ENCODE results near the gene RPL35A. TPM values are rescaled to one million over a fixed set of nuclear protein-coding genes. Genes with fewer than 3 reads are reported as not detected.

RPL35A gene
- total and polyA plus RNA-seq, 7 donors, result 603 to 2,719 (median 1,719) TPM

- peaks cover 24 to 54% (median 41%) of the 10 kb centered on the region in 4 donors for H3K36me3 ChIP-seq
- intact Hi-C loops (cut with DNase I), result loop anchor here (10.0 kb wide), 1 partner anchor 133 kb away; no protein-coding TSS in a partner anchor
- H3K27ac ChIP-seq, result peak overlapping the region; percentile 79 to 92 (median 90)
- WGBS, 2 donors, result 63 to 82% methylated on average over 21 of the region's 21 CpGs
- H3K4me1 ChIP-seq, result peaks cover 0 to 42% (median 37%) of the 10 kb centered on the region in 4 donors
- no peaks in the 10 kb centered on the region for H3K27me3 ChIP-seq
- TF ChIP-seq CTCF (IDR thresholded peaks at IDR 0.05) (no peak), POLR2A (IDR thresholded peaks at IDR 0.05) (no peak), POLR2AphosphoS5 (IDR thresholded peaks at IDR 0.05) (no peak), EP300 (IDR thresholded peaks at IDR 0.05) (no peak)
- H3K9me3 ChIP-seq, result no peaks in the 10 kb centered on the region
- H3K4me3 ChIP-seq, result peak overlapping the region in 3 of 4 donors; percentile 56 to 73 (median 59)
- no peak for DNase-seq
Measured at GRCh38 chr3:197951392-197951990, 1.5 kb downstream of the RPL35A start.

- Histone ChIP-seq H3K36me3 (peaks cover 24 to 60% (median 43%) of the 10 kb centered on the region in 4 donors), H3K27me3 (no peaks in the 10 kb centered on the region), H3K4me3 (no peak overlapping the region), H3K4me1 (peaks cover 0 to 42% (median 39%) of the 10 kb centered on the region in 4 donors), H3K9me3 (no peaks in the 10 kb centered on the region), H3K27ac (no peak overlapping the region)
- no peak for TF ChIP-seq POLR2AphosphoS5 (IDR thresholded peaks at IDR 0.05)
- no peak for TF ChIP-seq CTCF (IDR thresholded peaks at IDR 0.05)
- no peak for TF ChIP-seq EP300 (IDR thresholded peaks at IDR 0.05)
- no peak for TF ChIP-seq POLR2A (IDR thresholded peaks at IDR 0.05)
- 76 to 89% methylated on average over 9 of the region's 9 CpGs for WGBS, 2 donors
- intact Hi-C loops (cut with DNase I), result loop anchor here (10.0 kb wide), 1 partner anchor 132 kb away; no protein-coding TSS in a partner anchor
- DNase-seq, result no peak
Measured at GRCh38 chr3:197952440-197952839, 2.5 kb downstream of the RPL35A start.

- peak overlapping the region in 2 of 4 donors; percentile 12 to 13 for H3K27ac ChIP-seq
- no peaks in the 10 kb centered on the region for H3K9me3 ChIP-seq
- WGBS, 2 donors, result 53 to 74% methylated on average over 6 of the region's 6 CpGs
- intact Hi-C loops (cut with DNase I), result loop anchor here (10.0 kb wide), 1 partner anchor 131 kb away; no protein-coding TSS in a partner anchor
- no peak for TF ChIP-seq EP300 (IDR thresholded peaks at IDR 0.05)
- no peak for TF ChIP-seq POLR2A (IDR thresholded peaks at IDR 0.05)
- no peak for TF ChIP-seq POLR2AphosphoS5 (IDR thresholded peaks at IDR 0.05)
- peaks cover 0 to 47% (median 42%) of the 10 kb centered on the region in 4 donors for H3K4me1 ChIP-seq
- H3K27me3 ChIP-seq, result no peaks in the 10 kb centered on the region
- DNase-seq, result no peak
- H3K4me3 ChIP-seq, result no peak overlapping the region
- H3K36me3 ChIP-seq, result peaks cover 24 to 60% (median 43%) of the 10 kb centered on the region in 4 donors
Measured at GRCh38 chr3:197953325-197953724, 3.3 kb downstream of the RPL35A start.

DNA sequence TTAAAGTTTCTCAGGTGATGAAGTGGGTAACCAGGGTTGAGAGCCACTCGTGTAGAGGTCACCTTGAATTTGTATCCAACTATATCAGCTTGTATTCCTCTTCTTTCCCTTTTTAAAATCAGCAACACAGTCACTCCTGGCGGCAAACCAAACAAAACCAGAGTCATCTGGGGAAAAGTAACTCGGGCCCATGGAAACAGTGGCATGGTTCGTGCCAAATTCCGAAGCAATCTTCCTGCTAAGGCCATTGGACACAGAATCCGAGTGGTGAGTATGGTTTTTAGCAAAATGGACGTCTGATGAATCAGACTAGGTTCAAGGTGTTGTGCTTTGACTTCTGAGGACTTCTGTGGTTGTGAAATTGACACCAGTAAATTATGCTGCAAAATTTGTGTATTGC, 3.9 kb downstream of the RPL35A start:
- DNase-seq, result no peak
- H3K4me1 ChIP-seq, result peaks cover 0 to 53% (median 45%) of the 10 kb centered on the region in 4 donors
- no peak overlapping the region for H3K27ac ChIP-seq
- H3K4me3 ChIP-seq, result no peak overlapping the region
- peaks cover 24 to 60% (median 43%) of the 10 kb centered on the region in 4 donors for H3K36me3 ChIP-seq
- WGBS, 2 donors, result 74 to 87% methylated on average over 7 of the region's 7 CpGs
- TF ChIP-seq EP300 (IDR thresholded peaks at IDR 0.05) (no peak), POLR2AphosphoS5 (IDR thresholded peaks at IDR 0.05) (no peak), POLR2A (IDR thresholded peaks at IDR 0.05) (no peak), CTCF (IDR thresholded peaks at IDR 0.05) (no peak)
- H3K27me3 ChIP-seq, result no peaks in the 10 kb centered on the region
- intact Hi-C loops (cut with DNase I), result loop anchor here (10.0 kb wide), 1 partner anchor 131 kb away; no protein-coding TSS in a partner anchor
- no peaks in the 10 kb centered on the region for H3K9me3 ChIP-seq

DNA sequence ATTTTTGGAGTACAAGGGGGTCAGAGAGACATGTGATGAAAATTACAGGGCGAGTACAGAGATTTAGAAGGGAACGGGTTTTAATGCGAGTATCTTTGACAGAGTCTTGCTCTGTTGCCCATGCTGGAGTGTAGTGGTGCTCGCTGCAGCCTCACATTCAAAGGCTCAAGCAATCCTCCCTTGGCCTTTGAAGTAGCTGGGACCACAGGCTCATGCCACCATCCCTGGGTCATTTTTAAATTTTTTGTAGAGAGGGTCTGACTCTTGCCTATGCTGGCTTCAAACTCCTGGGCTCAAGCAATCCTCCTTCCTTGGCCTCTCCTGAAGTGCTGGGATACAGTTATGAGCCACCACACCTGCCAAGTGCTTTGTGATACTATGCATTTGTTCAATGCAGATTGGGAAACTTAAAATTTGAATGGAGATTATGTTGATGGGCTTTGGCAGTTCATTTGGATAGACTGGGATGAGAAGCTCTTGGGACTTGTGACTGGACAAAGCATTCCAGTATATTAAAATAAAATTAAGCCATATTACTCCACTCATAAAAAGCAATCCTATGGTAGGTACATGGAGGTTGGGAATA, 6.0 kb downstream of the RPL35A start:
- intact Hi-C loops (cut with DNase I), result loop anchor here (10.0 kb wide), 1 partner anchor 129 kb away; no protein-coding TSS in a partner anchor
- H3K27ac ChIP-seq, result no peak overlapping the region
- no peaks in the 10 kb centered on the region for H3K27me3 ChIP-seq
- WGBS, 2 donors, result 94 to 96% methylated on average over 4 of the region's 4 CpGs
- peaks cover 0 to 55% (median 47%) of the 10 kb centered on the region in 4 donors for H3K4me1 ChIP-seq
- TF ChIP-seq EP300 (IDR thresholded peaks at IDR 0.05) (no peak), POLR2AphosphoS5 (IDR thresholded peaks at IDR 0.05) (no peak), POLR2A (IDR thresholded peaks at IDR 0.05) (no peak), CTCF (IDR thresholded peaks at IDR 0.05) (no peak)
- DNase-seq, result no peak
- H3K4me3 ChIP-seq, result no peak overlapping the region
- peaks cover 24 to 60% (median 43%) of the 10 kb centered on the region in 4 donors for H3K36me3 ChIP-seq
- no peaks in the 10 kb centered on the region for H3K9me3 ChIP-seq
